ENCODE data around the gene NECAB2. TPM values are rescaled to one million over a fixed set of nuclear protein-coding genes. Genes with fewer than 3 reads are reported as not detected.

NECAB2 gene
- total and polyA plus RNA-seq, 2 of the 8 experiments (the other 6 are each of a cell fraction or from before 2014, with no cell fraction given), result 3.6 to 4.2 TPM

DNA sequence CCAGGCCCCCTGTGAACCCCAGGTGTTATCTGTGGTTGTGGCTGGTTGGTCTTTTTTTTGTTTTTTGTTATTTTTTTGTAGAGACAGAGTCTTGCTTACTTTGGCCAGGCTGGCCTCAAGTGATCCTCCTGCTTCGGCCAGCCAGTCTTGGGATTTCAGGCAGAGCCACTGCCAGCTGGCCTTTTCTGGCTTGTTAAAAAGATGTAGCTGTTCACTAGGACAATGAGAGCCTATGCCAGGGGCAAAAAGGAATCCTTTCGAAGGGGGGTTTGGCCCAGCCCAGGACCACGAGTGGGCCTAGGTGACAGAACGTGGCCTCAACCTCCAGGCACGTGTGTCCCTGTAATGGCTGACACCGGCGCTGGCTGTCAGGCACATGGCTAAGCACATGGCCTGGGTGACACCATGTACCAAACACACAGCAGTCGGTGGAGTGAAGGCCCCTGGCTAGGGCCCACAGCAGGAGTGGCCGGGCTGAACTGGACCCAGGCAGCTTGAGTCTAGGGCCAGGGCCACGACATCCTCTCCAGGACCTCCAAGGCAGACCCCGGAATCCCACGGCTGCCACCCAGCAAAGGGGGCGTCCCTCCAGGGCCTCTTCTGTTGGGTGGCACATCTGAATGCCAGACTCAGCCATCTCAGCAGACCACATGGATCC lies 81.5 kb downstream of the NECAB2 start (continued):
- no peak for TF ChIP-seq PHF8 (conservative IDR thresholded peaks at IDR 0.05; ENCODE audit: low read depth, low read length)
